ENCODE measurements around the gene CFAP251.
"Not testable (repeated sequence)": the region's sequence is repeated elsewhere in the genome, so short reads cannot be mapped to it uniquely, and the experiment has no call there.

The CFAP251 gene

DNA sequence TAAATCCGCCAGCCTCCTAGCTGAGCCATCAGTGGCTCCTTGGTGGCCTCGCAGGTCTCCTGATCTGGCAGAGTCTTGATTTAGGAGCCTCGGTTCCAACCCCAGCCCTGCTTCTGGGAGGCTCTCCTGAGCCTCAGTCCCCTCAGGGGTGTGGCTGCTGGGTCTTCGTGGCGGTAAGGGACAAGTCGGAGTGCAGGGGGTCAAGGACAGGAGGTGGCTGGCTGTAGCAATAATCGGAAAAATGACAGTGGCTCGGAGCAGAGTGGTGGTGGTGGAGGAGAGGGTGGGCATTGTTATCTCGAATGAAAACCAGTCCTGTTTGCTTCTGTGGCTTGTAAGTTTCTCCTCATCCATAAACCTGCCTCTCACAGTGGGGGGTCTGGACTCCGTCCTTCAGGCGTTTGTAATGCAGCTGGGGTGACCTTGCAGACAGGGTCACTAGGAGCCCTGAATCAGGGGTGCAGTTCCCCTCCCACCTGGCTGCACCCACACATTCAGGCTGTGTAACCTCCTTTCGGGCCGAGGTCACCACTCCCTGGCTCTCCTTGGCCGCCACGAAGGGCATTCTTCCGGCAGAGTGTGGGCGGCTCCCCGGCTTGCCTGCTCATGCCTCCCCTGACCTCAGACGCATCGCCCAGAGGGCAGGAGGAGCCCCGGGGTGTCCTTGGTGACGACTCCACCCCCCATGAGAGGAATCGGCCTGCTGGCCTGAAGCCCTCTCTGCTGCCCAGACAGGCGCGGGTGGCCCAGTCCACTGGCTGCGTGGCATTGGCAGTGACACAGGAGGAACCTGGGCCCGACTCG lies 111.4 kb downstream of the CFAP251 start:
- DNase-seq (ENCODE audit: low spot score): no peak

GRCh38 chr12:122030424-122031035 lies 112.1 kb downstream of the CFAP251 start:
- no peak for DNase-seq (ENCODE audit: low spot score)

- DNase-seq (ENCODE audit: low spot score): peak; percentile 67
These were observed 113.2 kb downstream of the CFAP251 start for GRCh38 chr12:122031342-122032216.

- no peak for DNase-seq (ENCODE audit: low spot score)
These were observed 114.2 kb downstream of the CFAP251 start for GRCh38 chr12:122032580-122032979.

DNA sequence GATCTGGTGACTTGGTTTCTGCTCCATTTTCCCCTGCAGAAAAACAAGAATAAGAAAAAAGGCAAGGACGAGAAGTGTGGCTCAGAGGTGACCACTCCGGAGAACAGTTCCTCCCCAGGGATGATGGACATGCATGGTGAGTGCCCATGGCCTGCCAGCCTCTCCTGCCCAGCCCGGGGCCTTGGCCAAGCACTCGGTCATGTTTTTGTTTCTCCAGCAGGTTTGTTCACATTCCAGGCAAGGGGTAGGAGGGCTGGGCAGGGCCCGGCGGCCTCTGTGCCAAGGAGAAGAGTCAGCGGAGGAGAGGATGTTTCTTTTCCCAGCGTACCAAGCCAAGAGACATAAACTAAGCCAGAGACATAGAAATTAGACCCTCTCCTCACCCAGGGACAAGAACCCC lies 116.9 kb downstream of the CFAP251 start:
- DNase-seq (ENCODE audit: low spot score): no peak

- no peak for DNase-seq (ENCODE audit: low spot score)
These were observed 117.8 kb downstream of the CFAP251 start for GRCh38 chr12:122036153-122036552.

DNA sequence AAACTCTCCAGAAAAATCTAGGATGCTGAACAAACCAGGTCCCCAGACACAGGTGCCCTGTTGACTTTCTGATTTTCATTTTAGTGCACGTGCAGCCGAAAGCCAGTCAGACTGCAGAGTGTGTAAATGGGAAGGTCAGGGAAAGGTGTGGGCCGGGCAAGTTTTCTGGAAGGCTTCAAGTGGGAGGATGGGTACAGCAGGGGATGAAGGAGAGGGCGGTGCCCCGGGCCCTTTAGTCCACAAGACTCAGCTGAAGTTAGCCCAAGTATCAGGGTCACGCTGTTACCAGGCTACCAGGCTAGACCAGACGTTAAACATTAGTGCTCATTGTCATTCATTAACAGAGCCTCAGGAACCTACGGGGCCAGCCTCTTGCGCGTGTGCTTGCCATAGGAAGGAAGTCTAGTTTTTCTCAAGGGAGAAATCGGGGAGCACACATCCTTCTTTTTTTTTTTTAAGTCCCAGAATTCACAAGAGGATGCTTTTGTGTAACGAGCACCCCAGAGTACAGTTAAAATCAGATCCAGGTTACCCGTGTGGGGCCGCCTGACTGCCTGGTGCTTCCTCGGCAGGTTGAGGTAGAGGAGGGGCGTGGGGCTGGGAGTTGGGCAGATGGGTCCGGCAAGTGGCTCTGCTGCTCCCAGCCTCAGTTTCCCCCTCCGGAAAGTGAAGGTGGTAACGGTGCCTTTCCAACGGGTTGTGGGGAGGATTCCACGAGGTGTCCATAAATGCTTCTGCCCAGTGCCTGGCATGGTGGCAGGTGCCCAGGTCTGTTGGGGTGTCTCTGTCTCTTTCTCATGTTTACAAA lies 122.4 kb downstream of the CFAP251 start:
- peak; percentile 81 for DNase-seq (ENCODE audit: low spot score)

- DNase-seq (ENCODE audit: low spot score): not testable (repeated sequence)
These were observed 123.1 kb downstream of the CFAP251 start for GRCh38 chr12:122041458-122041857.

- no peak for DNase-seq (ENCODE audit: low spot score)
These were observed 124.5 kb downstream of the CFAP251 start for GRCh38 chr12:122042910-122043309.

GRCh38 chr12:122043476-122043875 lies 125.1 kb downstream of the CFAP251 start:
- no peak for DNase-seq (ENCODE audit: low spot score)

- DNase-seq (ENCODE audit: low spot score): no peak
These were observed 126.9 kb downstream of the CFAP251 start for GRCh38 chr12:122045262-122045661.

DNA sequence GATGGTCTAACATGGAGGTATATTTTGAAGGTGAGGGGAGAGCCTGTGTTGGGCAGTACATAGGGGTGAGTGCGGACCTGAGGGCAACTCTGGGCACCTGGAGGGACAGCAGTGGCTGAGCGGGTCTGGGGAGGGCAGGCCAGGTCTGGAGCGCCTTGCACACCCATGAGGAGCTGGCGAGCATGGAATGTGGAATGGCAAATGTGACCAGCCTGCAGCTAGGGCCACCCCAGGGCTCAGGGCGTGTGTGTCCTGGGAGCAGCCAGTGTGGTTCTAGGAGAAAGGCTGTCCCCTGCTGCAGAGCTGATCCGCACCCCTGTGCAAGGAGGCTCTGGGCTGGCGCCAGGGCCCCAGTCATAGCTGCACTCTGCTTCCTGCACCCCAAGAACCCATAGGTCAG lies 127.8 kb downstream of the CFAP251 start:
- DNase-seq (ENCODE audit: low spot score): no peak

- DNase-seq (ENCODE audit: low spot score): no peak
These were observed 129.8 kb downstream of the CFAP251 start for GRCh38 chr12:122048151-122048550.

GRCh38 chr12:122049827-122050226 lies 131.4 kb downstream of the CFAP251 start:
- no peak for DNase-seq (ENCODE audit: low spot score)

DNA sequence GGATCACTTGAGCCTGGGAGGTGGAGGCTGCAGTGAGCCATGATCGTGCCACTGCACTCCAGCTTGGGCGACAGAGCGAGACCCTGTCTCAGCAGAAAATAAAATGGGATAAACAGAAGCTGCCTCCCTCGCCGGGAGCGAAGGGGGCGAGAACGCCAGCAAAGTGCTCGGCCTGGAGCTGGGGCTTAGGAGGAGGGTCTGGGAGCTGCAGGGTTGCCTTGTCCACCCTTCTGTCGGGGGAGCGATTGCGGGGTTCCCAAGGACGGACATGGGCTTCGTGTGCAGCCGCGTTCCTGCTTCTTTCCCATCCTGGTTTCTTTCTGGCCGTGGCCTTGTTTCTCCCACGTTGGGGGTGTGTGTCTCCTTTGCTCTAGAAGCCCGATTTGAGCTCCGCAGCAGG lies 132.3 kb downstream of the CFAP251 start:
- no peak for DNase-seq (ENCODE audit: low spot score)

DNA sequence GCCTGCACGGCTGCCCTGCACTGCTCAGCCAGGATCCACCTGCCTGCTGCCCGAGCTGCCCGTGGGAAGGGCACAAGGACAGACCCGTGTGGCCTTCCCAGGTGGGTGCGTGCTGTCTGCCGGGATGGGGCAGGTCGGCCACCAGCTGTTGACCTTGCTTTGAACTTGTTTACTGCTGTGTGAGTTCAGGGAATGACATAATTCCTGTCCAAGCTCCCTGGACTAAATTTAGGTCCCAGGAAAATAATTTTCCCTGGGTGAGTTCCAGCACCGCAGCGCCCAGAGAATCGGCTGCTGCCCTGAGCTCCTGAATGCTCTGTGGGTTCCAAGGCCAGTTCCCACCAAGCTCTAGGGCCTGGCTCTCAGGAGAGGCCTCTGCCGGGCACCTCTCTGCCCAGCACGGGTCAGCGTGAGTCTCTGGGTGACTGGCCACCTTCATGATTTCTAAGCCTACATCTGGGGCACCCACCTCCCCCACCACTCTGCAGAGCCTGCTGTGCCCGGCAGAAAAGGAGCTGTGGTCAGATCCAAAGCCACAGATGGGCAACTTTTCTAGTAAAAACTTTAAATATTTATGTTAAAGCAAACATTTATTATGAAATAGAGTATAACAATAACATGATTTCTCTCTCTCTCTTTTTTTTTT lies 133.0 kb downstream of the CFAP251 start:
- DNase-seq (ENCODE audit: low spot score): no peak

DNA sequence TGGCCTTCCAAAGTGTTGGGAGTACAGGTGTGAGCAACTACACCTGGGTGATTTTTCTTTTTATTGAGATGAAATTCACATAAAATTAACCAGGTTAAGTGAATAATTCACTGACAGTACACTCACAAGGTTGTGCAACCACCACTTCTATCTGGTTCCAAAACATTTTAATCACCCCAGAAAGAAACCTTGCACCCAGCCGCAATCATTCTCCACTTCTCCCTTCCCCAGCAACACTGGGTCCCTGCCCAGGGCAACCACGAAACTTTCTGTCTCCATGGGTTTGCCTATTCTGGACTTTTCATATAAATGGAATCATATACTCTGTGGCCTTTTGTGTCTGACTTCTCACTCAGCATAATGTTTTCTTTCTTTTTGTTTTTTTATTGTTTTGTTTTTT lies 133.9 kb downstream of the CFAP251 start:
- DNase-seq (ENCODE audit: low spot score): no peak
